ENCODE data around the gene FFAR1.

DNA sequence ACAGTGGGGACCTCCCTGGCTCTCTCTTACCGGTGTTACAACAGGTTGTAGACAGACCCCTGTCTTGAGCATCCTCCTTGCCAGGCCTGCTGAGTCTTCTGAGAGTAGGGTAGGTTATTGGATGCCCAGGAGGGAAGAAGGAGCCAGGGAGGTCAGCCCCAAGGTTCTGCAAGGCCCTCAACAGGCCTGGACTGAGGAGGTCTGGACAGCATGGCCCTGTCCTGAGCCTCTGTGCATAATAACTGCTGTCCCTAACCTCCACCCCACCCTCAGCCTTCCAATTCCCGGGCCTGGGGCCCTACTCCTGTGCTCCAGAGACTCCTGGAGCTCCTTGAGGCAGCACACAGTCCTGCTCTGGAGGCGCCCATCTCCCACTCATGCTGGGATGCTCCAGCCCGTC is 18.4 kb upstream of the FFAR1 start:
- TF ChIP-seq CTCF (conservative IDR thresholded peaks at IDR 0.05) (no peak), EZH2 (IDR thresholded peaks at IDR 0.05; ENCODE audit: low read depth) (no peak)

Data from PC-9 (cell line).